ENCODE results near the gene DLST.

DNA sequence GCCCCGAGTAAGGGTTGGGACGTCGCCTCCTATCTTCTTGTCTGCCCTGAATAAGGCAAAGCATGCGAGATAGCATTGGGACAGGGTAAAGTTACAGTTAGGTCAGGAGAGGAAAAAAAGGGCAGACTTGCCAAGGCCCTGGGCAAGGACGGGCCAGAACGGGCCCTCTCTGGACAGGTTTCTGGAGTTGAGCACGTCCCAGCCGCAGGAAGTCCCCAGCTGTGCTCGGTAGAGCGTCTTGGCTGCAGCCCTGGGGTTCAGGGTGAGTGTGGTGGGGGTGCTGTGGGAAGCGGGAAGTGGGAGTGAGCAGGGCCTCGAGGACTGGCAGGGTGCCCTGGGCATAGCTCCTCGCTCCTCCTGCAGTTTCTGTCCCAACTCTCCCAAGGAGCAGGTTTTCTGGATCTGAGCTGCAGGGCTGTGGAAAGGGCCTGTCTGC, 35.9 kb downstream of the DLST start:
- TF ChIP-seq CTCF (IDR thresholded peaks at IDR 0.05) (no peak), POLR2A (IDR thresholded peaks at IDR 0.05) (no peak)
